DMS79 (cell line): ENCODE data around the gene BCL2L13.
"Not testable (repeated sequence)": the region's sequence is repeated elsewhere in the genome, so short reads cannot be mapped to it uniquely, and the experiment has no call there.

Experiments
- DNase-seq: peaks from one replicate; lab custom pipeline; 2025; lab: John Stamatoyannopoulos, UW

Gene BCL2L13

DNA sequence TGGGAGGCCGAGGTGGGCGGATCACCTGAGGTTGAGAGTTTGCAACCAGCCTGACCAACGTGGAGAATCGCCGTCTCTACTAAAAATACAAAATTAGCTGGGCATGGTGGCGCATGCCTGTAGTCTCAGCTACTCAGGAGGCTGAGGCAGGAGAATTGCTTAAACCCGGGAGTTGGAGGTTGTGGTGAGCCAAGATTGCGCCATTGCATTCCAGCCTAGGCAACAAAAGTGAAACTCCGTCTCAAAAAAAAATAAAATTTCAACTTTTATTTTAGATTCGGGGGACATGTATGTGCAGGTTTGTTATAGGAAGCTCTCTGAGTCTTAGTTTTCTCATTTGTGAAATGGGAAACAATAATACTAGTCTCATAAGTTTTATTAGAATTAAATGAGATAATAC lies 58.6 kb downstream of the BCL2L13 start:
- not testable (repeated sequence) for DNase-seq

DNA sequence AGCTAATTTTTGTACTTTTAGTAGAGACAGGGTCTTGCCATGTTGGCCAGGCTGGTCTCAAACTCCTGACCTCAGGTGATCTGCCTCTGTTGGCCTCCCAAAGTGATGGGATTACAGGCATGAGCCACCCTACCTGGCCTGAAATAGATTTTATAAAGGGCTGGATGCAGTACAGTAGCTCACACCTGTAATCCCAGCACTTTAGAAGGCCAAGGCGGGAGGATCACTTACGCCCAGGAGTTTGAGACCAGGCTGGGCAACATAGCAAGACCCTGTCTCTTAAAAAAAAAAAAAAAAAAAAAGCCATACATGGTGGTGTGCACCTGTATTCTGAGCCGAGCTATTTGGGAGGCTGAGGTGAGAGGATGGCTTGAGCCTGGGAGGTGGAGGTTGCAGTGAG lies 59.7 kb downstream of the BCL2L13 start:
- not testable (repeated sequence) for DNase-seq

DNA sequence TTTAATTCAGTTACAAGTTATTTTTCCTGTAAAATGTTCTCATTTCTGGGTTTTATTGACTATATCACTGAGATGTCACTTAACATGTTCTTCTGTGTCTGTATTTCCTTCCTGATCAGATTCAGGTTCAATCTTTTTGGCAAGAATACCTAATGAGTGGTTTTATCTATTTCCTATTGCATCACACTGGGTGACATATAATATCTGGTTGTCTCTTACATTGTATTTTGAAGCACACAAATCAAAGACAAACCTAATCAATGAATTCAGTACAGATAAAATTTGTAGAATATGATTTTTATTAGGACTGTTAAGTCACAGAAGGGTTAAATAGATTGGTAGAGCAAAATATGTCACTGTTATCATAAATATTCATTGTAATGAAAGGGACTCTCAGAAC lies 60.4 kb downstream of the BCL2L13 start:
- no peak for DNase-seq

- DNase-seq = no peak
These were observed 61.3 kb downstream of the BCL2L13 start for GRCh38 chr22:17699696-17700340.

DNA sequence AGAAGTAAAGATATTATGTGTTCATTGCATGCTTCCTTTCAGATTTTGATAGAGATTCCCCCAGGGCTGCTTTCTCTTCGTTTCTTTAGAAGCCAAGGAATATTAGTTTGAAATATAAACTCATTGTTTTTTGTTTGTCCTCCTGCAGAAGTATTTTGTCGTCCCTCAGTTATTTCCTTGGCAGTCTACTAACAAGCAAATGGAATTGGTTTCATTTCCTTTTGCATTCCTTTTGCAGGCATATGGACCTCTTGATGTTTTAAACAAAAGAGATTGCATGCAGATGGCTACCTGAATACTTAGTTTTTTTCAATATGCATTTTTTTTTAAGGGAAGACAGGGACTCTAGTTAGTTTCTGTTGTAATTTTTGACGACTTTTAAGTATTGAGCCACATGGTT lies 62.2 kb downstream of the BCL2L13 start:
- DNase-seq = no peak

GRCh38 chr22:17703811-17704210 lies 65.3 kb downstream of the BCL2L13 start:
- no peak for DNase-seq

GRCh38 chr22:17705546-17705945 lies 67.0 kb downstream of the BCL2L13 start:
- no peak for DNase-seq

DNA sequence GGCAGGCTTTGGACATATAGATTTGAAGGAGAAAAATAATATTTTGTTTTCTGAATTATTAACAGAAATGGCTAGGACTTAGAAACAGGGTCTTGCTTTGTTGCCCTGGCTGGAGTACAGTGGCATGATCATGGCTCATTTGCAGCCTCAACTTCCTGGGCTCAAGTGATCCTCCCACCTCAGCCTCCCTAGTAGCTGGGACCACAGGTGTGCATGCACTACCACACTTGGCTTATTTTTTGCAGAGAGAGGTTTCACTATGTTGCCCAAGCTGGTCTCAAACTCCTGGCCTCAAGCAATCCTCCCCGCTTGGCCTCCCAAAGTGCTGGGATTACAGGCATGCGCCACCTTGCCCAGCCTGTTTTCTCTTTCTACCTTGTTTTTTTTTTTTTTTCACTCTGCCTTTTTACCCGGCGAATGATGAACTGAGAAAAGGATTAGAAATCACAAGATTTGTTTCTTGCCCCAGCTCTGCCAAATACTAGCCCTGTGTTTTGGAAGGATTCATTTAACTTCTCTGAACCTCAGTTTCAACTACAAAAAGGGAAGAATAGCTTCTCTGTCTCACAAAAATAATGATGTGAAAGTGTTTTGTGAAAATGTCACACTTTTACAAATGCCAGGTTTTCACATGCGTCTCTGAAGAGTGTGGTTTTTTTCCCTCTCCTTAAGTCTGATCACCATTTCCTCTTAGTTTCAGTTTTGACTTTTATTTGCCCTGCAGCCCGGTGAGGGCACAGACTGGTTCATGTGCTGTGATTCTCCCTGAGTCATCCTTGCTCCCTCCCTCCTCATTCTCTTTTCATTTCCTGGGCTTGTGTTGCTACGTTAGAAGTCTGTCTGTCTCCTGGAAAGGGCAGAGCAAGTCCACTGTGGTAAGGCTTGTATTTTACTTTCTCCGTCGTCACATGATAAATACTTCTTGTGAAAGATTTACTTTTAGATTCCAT lies 67.7 kb downstream of the BCL2L13 start:
- DNase-seq = no peak

DNA sequence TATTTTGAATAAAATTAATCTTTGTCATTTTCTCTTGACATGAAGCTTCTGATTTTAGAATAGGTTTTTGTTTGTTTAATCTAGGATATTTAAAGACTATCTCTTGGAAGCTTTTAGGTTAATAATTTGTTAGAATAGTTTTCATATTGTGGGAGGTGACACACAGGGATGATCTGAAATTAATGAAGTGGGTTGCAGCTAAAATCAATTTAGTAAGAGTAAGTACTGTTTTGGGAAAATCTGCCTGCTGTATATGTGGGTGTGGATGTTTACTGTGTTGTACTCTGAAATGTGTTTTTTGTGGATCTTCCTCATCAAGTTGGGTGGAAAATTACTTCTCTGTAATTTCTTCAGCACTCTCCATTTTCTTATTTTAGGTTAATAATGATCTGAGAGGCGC lies 68.4 kb downstream of the BCL2L13 start:
- no peak for DNase-seq

DNA sequence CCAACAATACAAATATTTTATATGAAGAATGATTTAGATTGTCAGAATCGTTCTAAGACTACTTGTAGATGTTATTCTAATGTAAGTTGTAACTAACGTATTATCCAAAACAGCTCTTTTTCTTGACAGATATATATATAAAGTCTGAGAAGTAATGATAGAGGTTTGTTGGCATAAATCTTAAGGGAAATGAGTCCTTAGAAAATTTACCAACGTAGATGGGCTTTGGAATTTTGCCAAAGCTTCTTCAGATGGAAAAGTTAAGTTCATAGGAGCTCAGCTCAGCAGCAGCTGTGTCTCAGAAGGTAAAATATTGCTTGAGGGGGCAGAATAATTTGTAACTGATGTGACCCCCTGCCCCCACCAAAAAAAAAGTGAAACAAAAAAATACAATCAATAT lies 69.0 kb downstream of the BCL2L13 start:
- no peak for DNase-seq

- DNase-seq = no peak
These were observed 71.5 kb downstream of the BCL2L13 start for GRCh38 chr22:17710023-17710422.

- no peak for DNase-seq
These were observed 73.9 kb downstream of the BCL2L13 start for GRCh38 chr22:17712441-17712840.

DNA sequence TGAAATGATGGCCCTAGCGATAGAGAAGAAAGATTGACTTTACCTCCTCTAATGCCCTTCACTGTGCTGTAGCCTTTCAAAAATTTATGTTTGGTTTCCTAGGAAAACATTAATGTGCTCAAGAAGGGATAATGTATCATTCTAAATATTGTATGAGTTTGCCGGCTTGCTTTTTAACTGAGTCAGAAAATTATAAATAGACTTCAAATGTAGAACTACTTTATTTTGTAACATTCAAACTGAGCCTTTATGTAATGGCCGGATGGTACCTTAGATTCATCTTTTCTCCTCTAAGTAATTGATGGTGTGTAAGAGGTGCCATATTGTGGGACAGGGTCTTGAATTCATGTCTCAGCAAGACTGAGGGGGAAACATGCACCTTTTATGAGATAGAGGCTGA lies 78.0 kb downstream of the BCL2L13 start:
- DNase-seq = no peak

GRCh38 chr22:17717708-17718107 lies 79.2 kb downstream of the BCL2L13 start:
- DNase-seq = no peak

- DNase-seq = no peak
These were observed 81.4 kb downstream of the BCL2L13 start for GRCh38 chr22:17719911-17720310.

- no peak for DNase-seq
These were observed 85.7 kb downstream of the BCL2L13 start for GRCh38 chr22:17724241-17724640.

DNA sequence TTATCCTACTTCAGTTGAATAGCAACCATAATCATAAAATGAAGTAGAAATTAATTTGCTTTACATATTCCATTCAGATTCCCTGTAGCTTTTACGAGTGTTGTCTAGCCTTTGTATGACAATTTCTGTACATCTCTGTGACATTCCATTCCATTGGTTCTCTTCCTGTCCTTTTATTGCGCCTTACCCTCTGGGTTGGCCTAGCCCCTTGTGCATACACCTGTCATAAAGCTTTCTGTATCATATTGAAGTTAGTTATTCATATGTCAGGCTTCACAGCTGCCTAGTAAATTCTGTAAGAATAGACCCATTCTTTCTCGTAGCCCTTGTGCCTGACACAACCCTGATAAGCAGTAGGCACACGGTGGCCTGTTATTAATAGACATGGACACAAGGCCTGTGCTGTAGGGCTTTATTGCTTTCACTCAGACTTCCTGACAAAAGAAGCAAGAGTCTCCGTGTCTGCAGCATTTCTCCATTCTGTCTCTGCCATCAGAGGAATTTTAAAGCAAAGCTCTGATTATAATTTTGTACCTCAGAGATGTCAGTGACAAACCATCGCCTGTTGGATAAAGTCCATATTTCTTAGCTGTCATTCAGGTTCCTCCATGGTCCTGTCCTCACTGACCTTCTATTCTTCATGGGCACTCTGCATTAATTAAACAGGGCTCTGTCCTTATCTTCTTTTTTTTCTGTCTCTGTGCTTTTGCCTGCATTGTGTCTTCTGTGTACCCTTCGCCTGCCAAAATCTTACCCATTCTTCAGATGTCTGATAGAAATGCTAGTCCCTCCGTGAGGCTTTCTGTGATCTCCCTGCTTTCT lies 86.3 kb downstream of the BCL2L13 start:
- DNase-seq = no peak

DNA sequence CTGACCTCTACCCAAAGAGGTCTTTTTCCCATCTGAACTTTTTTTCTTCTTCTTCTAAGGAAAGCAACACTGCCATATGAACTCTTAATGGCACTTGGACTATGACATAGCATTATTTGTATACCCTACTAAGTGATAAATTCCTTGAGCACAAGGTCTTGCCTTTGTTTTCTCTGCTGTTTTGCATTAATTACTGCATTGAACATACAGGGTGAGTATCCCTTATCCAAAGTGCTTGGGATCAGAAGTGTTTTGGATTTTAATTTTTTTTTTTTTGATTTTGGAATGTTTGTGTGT lies 86.9 kb downstream of the BCL2L13 start:
- no peak for DNase-seq

- no peak for DNase-seq
These were observed 87.7 kb downstream of the BCL2L13 start for GRCh38 chr22:17726006-17726927.

DNA sequence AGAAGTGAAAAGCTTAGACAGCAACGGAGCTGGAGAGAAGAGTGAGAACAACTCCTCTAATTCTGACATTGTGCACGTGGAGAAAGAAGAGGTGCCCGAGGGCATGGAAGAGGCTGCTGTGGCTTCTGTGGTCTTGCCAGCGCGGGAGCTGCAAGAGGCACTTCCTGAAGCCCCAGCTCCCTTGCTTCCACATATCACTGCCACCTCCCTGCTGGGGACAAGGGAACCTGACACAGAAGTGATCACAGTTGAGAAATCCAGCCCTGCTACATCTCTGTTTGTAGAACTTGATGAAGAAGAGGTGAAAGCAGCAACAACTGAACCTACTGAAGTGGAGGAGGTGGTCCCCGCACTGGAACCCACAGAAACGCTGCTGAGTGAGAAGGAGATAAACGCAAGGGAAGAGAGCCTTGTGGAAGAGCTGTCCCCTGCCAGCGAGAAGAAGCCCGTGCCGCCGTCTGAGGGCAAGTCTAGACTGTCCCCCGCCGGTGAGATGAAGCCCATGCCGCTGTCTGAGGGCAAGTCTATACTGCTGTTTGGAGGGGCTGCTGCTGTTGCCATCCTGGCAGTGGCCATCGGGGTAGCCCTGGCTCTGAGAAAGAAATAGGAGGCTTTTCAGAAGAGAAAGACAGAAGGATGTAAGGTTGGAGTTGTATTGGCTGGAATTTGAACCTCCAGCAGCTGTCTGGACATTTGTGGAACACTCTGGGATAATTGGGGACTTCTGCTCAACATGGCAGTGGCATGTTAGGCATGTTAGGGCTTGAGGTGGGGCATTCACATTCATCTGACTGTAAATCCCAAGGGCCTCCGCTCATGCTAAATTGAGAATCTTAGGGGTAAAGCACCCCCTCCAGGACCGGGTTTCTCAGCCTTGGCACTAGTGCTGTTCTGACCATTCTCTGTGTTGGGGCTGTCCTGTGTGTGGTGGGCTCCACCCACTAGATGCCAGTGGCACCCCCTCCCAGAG lies 88.7 kb downstream of the BCL2L13 start:
- no peak for DNase-seq
